LNCaP clone FGC (cell line): ENCODE measurements around the gene CCDC85C.

Experiments
- DNase-seq: peaks from one replicate; pipeline ENCODE4 v3.0.0-alpha.2; 2011; ENCODE audit warnings: low read depth
- H3K4me3 ChIP-seq: 2 replicates; pipeline ENCODE4 v1.5.1; 2011; ENCODE audit warnings: mild to moderate bottlenecking, low read depth, low read length, control low read depth
- CTCF ChIP-seq: IDR thresholded peaks from 2 replicates; pipeline ENCODE4 v1.5.1; 2012; ENCODE audit warnings: mild to moderate bottlenecking; ENCODE audit not compliant: control insufficient read depth, insufficient read depth; ENCODE audit errors: extremely low read depth

The CCDC85C gene

GRCh38 chr14:99595524-99595923 is 8.5 kb downstream of the CCDC85C start:
- no peak for DNase-seq
- H3K4me3 ChIP-seq = no peak overlapping the region
- TF ChIP-seq CTCF = no peak

DNA sequence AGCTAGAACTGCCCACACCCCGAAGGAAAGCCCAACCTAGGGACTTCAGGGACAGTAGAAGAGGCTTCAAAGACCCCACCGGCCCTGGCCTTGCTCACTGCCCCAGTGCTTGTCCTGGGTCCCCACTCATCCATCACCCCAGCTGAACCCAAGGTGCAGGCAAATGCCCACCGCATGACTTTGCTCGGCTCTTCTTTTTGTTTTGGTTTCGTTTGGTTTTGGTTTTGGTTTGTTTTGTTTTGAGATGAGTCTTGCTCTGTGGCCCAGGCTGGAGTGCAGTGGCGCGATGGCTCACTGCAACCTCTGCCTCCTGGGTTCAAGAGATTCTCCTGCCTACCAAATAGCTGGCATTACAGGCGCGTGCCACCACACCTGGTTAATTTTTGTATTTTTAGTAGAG is 9.0 kb downstream of the CCDC85C start:
- H3K4me3 ChIP-seq = no peak overlapping the region
- DNase-seq = no peak
- no peak for TF ChIP-seq CTCF

- no peak for DNase-seq
- TF ChIP-seq CTCF = no peak
- no peak overlapping the region for H3K4me3 ChIP-seq
Observed at GRCh38 chr14:99593971-99594841, 9.8 kb downstream of the CCDC85C start.

- TF ChIP-seq CTCF = no peak
- H3K4me3 ChIP-seq = no peak overlapping the region
- no peak for DNase-seq
Observed at GRCh38 chr14:99592933-99593753, 10.9 kb downstream of the CCDC85C start.

DNA sequence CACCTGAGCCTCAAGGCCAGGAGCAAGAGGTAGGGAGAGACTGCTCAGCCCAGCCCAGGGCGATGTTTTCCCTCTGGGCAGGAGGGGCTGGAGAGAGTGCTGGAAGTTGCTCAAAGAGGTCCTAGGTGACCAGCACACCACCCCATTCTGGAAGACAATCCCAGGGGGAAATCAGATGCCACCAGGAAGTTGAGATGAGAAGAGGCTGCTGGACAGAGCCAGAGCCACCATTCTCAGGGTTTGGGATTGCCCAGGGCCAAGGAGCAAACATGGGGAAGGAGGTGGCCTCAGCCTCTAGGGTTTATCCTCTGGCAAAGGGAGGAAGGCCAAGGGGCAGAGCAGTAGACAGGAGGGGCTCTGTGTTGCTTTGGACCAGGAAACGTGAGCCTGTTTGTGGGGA is 11.6 kb downstream of the CCDC85C start:
- no peak overlapping the region for H3K4me3 ChIP-seq
- no peak for TF ChIP-seq CTCF
- DNase-seq = no peak

DNA sequence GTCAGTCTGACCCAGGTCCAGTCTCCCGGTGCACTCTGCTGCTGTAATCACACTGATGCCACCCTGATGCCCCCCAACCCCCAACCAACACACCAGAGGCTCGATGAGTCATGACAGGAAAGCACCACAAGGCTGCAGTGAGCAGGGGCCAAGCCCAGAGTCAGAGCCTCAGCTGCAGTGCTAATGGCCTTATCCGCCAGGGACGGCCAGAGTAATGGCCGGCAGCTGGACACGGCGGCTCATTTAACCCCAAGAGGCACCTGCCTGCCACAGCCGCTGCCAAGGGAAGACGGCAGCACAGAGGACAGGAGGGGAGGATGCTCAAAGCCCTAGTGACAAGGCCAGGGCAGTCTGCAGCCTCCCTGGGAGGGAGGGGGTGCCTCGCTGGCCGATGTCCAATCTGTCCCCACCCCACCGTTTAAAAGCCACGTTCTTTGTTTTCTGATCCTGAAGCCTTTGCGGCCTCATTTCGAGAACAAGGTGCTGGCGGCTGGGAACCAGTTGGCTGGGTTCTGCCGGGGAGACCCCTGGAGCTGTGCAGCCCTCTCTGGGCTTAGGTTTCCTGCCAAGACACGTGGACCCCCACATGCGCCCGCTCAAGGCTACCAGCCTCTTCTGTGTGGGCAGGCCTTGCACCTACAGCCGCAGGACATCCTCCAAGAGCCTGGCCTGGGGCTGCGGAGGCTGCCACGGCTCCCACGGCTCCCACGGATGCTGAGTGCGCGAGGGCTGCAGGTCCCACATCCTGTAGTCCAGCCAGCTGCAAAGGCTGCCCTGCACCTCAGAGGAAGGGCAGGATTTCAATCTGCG is 13.1 kb downstream of the CCDC85C start:
- no peak overlapping the region for H3K4me3 ChIP-seq
- no peak for DNase-seq
- no peak for TF ChIP-seq CTCF
